ENCODE data around the gene PCSK5.

PCSK5 gene

GRCh38 chr9:76267284-76267652, 376.8 kb downstream of the PCSK5 start:
- Histone ChIP-seq H4K8ac (ENCODE audit: low read length) (no peak overlapping the region), H2BK120ac (ENCODE audit: low read depth, low read length) (no peak overlapping the region), H3K9me3 (ENCODE audit: control insufficient read depth, low read length) (peaks cover 6% of the 10 kb centered on the region), H3K4ac (ENCODE audit: low read depth in 1 of 2, low read length in 2 of 2) (no peak overlapping the region), H2AK5ac (ENCODE audit: low read length, severe bottlenecking) (no peak overlapping the region), H2BK5ac (ENCODE audit: low read depth, low read length, poor library complexity, severe bottlenecking) (no peak overlapping the region), H3K4me1 (ENCODE audit: control insufficient read depth, insufficient read depth, low read depth, low read length) (no peaks in the 10 kb centered on the region), H4K91ac (ENCODE audit: low read length) (no peak overlapping the region), H3K9ac (ENCODE audit: low read length) (no peak overlapping the region), H3K27me3 (ENCODE audit: control insufficient read depth in 1 of 2, insufficient read depth in 1 of 2, low read length in 2 of 2) (no peaks in the 10 kb centered on the region), H3K14ac (ENCODE audit: low read length in 2 of 2) (no peak overlapping the region), H3K4me2 (ENCODE audit: low read length, poor library complexity, severe bottlenecking) (no peak overlapping the region), H2BK12ac (ENCODE audit: low read length in 2 of 2) (no peak overlapping the region), H3K4me3 (ENCODE audit: insufficient read depth in 1 of 2, low read depth in 1 of 2, low read length in 2 of 2) (no peak overlapping the region), H3K23ac (ENCODE audit: low read length in 2 of 2) (no peak overlapping the region), H2AFZ (ENCODE audit: low read depth, low read length) (no peak overlapping the region), H3K18ac (ENCODE audit: low read depth in 1 of 2, low read length in 2 of 2) (no peak overlapping the region), H2BK15ac (ENCODE audit: low read depth, poor library complexity, severe bottlenecking) (no peak overlapping the region), H3K27ac (ENCODE audit: low read length, poor library complexity, severe bottlenecking) (no peak overlapping the region), H3K36me3 (ENCODE audit: control insufficient read depth in 1 of 2, insufficient read depth in 2 of 2, low read depth in 1 of 2, low read length in 2 of 2) (no peaks in the 10 kb centered on the region), H3K79me1 (replicated peaks; ENCODE audit: low read length, poor library complexity, severe bottlenecking) (no peaks in the 10 kb centered on the region)
- no peak for DNase-seq
- WGBS: 55% methylated on average over 1 of the region's 3 CpGs

DNA sequence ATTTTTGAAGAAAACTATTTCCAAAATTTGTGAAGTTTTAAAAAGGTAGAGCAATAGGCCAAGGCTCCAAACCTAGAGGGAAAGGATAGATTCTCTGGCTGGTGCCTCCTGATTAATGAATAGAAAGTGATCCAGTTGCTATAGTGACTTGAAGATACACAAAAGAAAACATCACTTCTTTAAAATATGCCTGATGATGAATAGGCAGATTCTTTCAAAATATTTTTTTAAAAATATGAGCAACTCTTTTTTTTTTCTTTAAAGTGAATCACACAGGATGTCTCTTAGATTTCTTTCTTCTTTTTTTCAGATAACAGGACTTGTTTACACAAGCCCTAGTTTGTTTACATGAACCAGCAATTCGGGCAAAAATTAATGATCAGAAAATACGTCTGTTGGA, 379.3 kb downstream of the PCSK5 start:
- H2BK12ac ChIP-seq (ENCODE audit: low read length in 2 of 2): no peak overlapping the region
- H3K9me3 ChIP-seq (ENCODE audit: control insufficient read depth, low read length): no peaks in the 10 kb centered on the region
- no peaks in the 10 kb centered on the region for H3K4me1 ChIP-seq (ENCODE audit: control insufficient read depth, insufficient read depth, low read depth, low read length)
- no peaks in the 10 kb centered on the region for H3K27me3 ChIP-seq (ENCODE audit: control insufficient read depth in 1 of 2, insufficient read depth in 1 of 2, low read length in 2 of 2)
- WGBS: 0% methylated on average over 2 of the region's 2 CpGs
- no peak overlapping the region for H3K23ac ChIP-seq (ENCODE audit: low read length in 2 of 2)
- no peak overlapping the region for H2AK5ac ChIP-seq (ENCODE audit: low read length, severe bottlenecking)
- no peak overlapping the region for H3K14ac ChIP-seq (ENCODE audit: low read length in 2 of 2)
- no peak overlapping the region for H2BK15ac ChIP-seq (ENCODE audit: low read depth, poor library complexity, severe bottlenecking)
- DNase-seq: peak; percentile 70
- no peaks in the 10 kb centered on the region for H3K36me3 ChIP-seq (ENCODE audit: control insufficient read depth in 1 of 2, insufficient read depth in 2 of 2, low read depth in 1 of 2, low read length in 2 of 2)
- no peaks in the 10 kb centered on the region for H3K79me1 ChIP-seq (replicated peaks; ENCODE audit: low read length, poor library complexity, severe bottlenecking)
- no peak overlapping the region for H3K18ac ChIP-seq (ENCODE audit: low read depth in 1 of 2, low read length in 2 of 2)
- no peak overlapping the region for H2AFZ ChIP-seq (ENCODE audit: low read depth, low read length)
- no peak overlapping the region for H3K4me3 ChIP-seq (ENCODE audit: insufficient read depth in 1 of 2, low read depth in 1 of 2, low read length in 2 of 2)
- H3K9ac ChIP-seq (ENCODE audit: low read length): peak overlapping the region; percentile 72
- H2BK120ac ChIP-seq (ENCODE audit: low read depth, low read length): no peak overlapping the region
- H3K4ac ChIP-seq (ENCODE audit: low read depth in 1 of 2, low read length in 2 of 2): no peak overlapping the region
- H2BK5ac ChIP-seq (ENCODE audit: low read depth, low read length, poor library complexity, severe bottlenecking): no peak overlapping the region
- no peak overlapping the region for H4K8ac ChIP-seq (ENCODE audit: low read length)
- H4K91ac ChIP-seq (ENCODE audit: low read length): no peak overlapping the region
- H3K27ac ChIP-seq (ENCODE audit: low read length, poor library complexity, severe bottlenecking): no peak overlapping the region
- no peak overlapping the region for H3K4me2 ChIP-seq (ENCODE audit: low read length, poor library complexity, severe bottlenecking)

DNA sequence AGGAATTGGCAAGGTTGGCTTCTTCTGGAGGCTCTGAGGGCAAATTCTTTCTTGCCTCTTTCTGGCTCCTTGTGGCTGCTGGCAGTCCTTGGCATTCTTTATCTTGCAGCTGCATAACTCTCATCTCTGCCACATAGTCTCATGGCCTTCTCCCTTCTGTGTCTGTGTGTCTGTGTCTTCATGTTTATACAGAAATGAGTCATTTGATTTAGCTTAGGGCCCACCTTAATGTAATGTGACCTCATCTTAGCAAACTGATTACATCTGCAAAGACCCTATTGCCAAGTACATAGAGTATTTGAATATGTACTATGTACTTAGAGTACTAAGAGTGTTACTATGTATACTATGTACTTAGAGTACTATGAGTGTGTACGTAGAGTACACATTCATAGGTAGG, 381.3 kb downstream of the PCSK5 start:
- H2BK15ac ChIP-seq (ENCODE audit: low read depth, poor library complexity, severe bottlenecking): no peak overlapping the region
- no peak overlapping the region for H3K4me2 ChIP-seq (ENCODE audit: low read length, poor library complexity, severe bottlenecking)
- H3K18ac ChIP-seq (ENCODE audit: low read depth in 1 of 2, low read length in 2 of 2): no peak overlapping the region
- H4K91ac ChIP-seq (ENCODE audit: low read length): no peak overlapping the region
- no peaks in the 10 kb centered on the region for H3K9me3 ChIP-seq (ENCODE audit: control insufficient read depth, low read length)
- H3K79me1 ChIP-seq (replicated peaks; ENCODE audit: low read length, poor library complexity, severe bottlenecking): no peaks in the 10 kb centered on the region
- H2BK120ac ChIP-seq (ENCODE audit: low read depth, low read length): no peak overlapping the region
- H2AFZ ChIP-seq (ENCODE audit: low read depth, low read length): no peak overlapping the region
- H3K9ac ChIP-seq (ENCODE audit: low read length): no peak overlapping the region
- no peak overlapping the region for H2BK5ac ChIP-seq (ENCODE audit: low read depth, low read length, poor library complexity, severe bottlenecking)
- no peak overlapping the region for H3K4me3 ChIP-seq (ENCODE audit: insufficient read depth in 1 of 2, low read depth in 1 of 2, low read length in 2 of 2)
- H2AK5ac ChIP-seq (ENCODE audit: low read length, severe bottlenecking): no peak overlapping the region
- no peak overlapping the region for H3K23ac ChIP-seq (ENCODE audit: low read length in 2 of 2)
- DNase-seq: no peak
- H3K14ac ChIP-seq (ENCODE audit: low read length in 2 of 2): no peak overlapping the region
- no peaks in the 10 kb centered on the region for H3K36me3 ChIP-seq (ENCODE audit: control insufficient read depth in 1 of 2, insufficient read depth in 2 of 2, low read depth in 1 of 2, low read length in 2 of 2)
- no peak overlapping the region for H2BK12ac ChIP-seq (ENCODE audit: low read length in 2 of 2)
- no peaks in the 10 kb centered on the region for H3K4me1 ChIP-seq (ENCODE audit: control insufficient read depth, insufficient read depth, low read depth, low read length)
- H4K8ac ChIP-seq (ENCODE audit: low read length): no peak overlapping the region
- H3K27ac ChIP-seq (ENCODE audit: low read length, poor library complexity, severe bottlenecking): no peak overlapping the region
- H3K4ac ChIP-seq (ENCODE audit: low read depth in 1 of 2, low read length in 2 of 2): no peak overlapping the region
- no CpG with 5 or more reads among the region's 1 CpG for WGBS
- no peaks in the 10 kb centered on the region for H3K27me3 ChIP-seq (ENCODE audit: control insufficient read depth in 1 of 2, insufficient read depth in 1 of 2, low read length in 2 of 2)

GRCh38 chr9:76289042-76289441, 398.6 kb downstream of the PCSK5 start:
- no peaks in the 10 kb centered on the region for H3K4me1 ChIP-seq (ENCODE audit: control insufficient read depth, insufficient read depth, low read depth, low read length)
- H4K91ac ChIP-seq (ENCODE audit: low read length): no peak overlapping the region
- no peak overlapping the region for H2BK120ac ChIP-seq (ENCODE audit: low read depth, low read length)
- H2BK15ac ChIP-seq (ENCODE audit: low read depth, poor library complexity, severe bottlenecking): no peak overlapping the region
- no peak overlapping the region for H2BK12ac ChIP-seq (ENCODE audit: low read length in 2 of 2)
- no peak overlapping the region for H2AK5ac ChIP-seq (ENCODE audit: low read length, severe bottlenecking)
- H3K4ac ChIP-seq (ENCODE audit: low read depth in 1 of 2, low read length in 2 of 2): no peak overlapping the region
- WGBS: 96% methylated on average over 7 of the region's 7 CpGs
- no peak overlapping the region for H3K18ac ChIP-seq (ENCODE audit: low read depth in 1 of 2, low read length in 2 of 2)
- no peak overlapping the region for H3K4me3 ChIP-seq (ENCODE audit: insufficient read depth in 1 of 2, low read depth in 1 of 2, low read length in 2 of 2)
- no peak overlapping the region for H3K9ac ChIP-seq (ENCODE audit: low read length)
- no peak overlapping the region for H4K8ac ChIP-seq (ENCODE audit: low read length)
- no peak overlapping the region for H3K23ac ChIP-seq (ENCODE audit: low read length in 2 of 2)
- no peaks in the 10 kb centered on the region for H3K9me3 ChIP-seq (ENCODE audit: control insufficient read depth, low read length)
- peaks cover 0 to 16% of the 10 kb centered on the region in 2 experiments for H3K27me3 ChIP-seq (ENCODE audit: control insufficient read depth in 1 of 2, insufficient read depth in 1 of 2, low read length in 2 of 2)
- H2AFZ ChIP-seq (ENCODE audit: low read depth, low read length): no peak overlapping the region
- no peak for DNase-seq
- H3K14ac ChIP-seq (ENCODE audit: low read length in 2 of 2): no peak overlapping the region
- no peaks in the 10 kb centered on the region for H3K36me3 ChIP-seq (ENCODE audit: control insufficient read depth in 1 of 2, insufficient read depth in 2 of 2, low read depth in 1 of 2, low read length in 2 of 2)
- no peak overlapping the region for H3K27ac ChIP-seq (ENCODE audit: low read length, poor library complexity, severe bottlenecking)
- no peaks in the 10 kb centered on the region for H3K79me1 ChIP-seq (replicated peaks; ENCODE audit: low read length, poor library complexity, severe bottlenecking)
- no peak overlapping the region for H3K4me2 ChIP-seq (ENCODE audit: low read length, poor library complexity, severe bottlenecking)
- no peak overlapping the region for H2BK5ac ChIP-seq (ENCODE audit: low read depth, low read length, poor library complexity, severe bottlenecking)
